K562 (cell line): ENCODE measurements around the gene TREM1. TPM values are rescaled to one million over a fixed set of nuclear protein-coding genes. Genes with fewer than 3 reads are reported as not detected.

Source experiments
- ATAC-seq: fragments of 200-7000 bp; cut with Tn5 transposase; 3 replicates; pipeline ENCODE4 v1.9.1; 2020; ENCODE audit warnings: moderate library complexity
- BruUV-seq: library from RNA; stranded (reverse); fragments of 400-500 nt; replicated peaks from 2 replicates; lab custom pipeline; 2021; lab: Mats Ljungman, UMichigan
- CTCF ChIA-PET: fragments of 300-600 bp; formaldehyde crosslinking; extraction: SDS; loops from one replicate; lab custom pipeline; 2021; ENCODE audit warnings: low intra/inter-chr PET ratio; lab: Yijun Ruan, JAX
- POLR2A ChIA-PET: fragments of 300-600, 350-650 bp; sonication (Branson Sonifier 250); formaldehyde crosslinking; extraction: SDS; loops from one replicate; lab custom pipeline; 2021; ENCODE audit warnings: antibody characterized with exemption, inconsistent platforms; lab: Yijun Ruan, JAX
- DNase-seq, 4 experiments: peaks; one replicate each; pipeline versions ENCODE4 v3.0.0 to v3.0.0-alpha.2; 2011 to 2018; ENCODE audit warnings: low spot score in 3 of 4, mixed read lengths in 3 of 4; ENCODE audit errors: extremely low read depth in 1 of 4
- FAIRE-seq: peaks from 2 replicates; lab custom pipeline; 2011; peaks lifted over from hg19 to GRCh38; lab: Jason Lieb, UNC
- H2AFZ ChIP-seq: 2 replicates; pipeline ENCODE4 v1.6.0; 2011; ENCODE audit warnings: low read depth, low read length, control low read depth, inconsistent platforms
- H3K27ac ChIP-seq: fragments of 200-600 bp; 3 replicates; pipeline ENCODE4 v1.8.0; 2011; ENCODE audit warnings: low read depth, mild to moderate bottlenecking, control low read depth, inconsistent platforms, low read length, moderate library complexity, mixed read lengths; ENCODE audit errors: extremely low read depth
- H3K27me3 ChIP-seq, 2 experiments: fragments of 300-600 bp in 1 of 2; 2 replicates in 1 of 2; 3 replicates in 1 of 2; pipeline versions ENCODE4 v1.6.0 to v1.8.0; 2011; ENCODE audit warnings: inconsistent platforms in 2 of 2, low read length in 2 of 2, mild to moderate bottlenecking in 1 of 2, mixed read lengths in 1 of 2, moderate library complexity in 1 of 2; ENCODE audit not compliant: control insufficient read depth in 2 of 2, insufficient read depth in 2 of 2
- H3K36me3 ChIP-seq: fragments of 300-600 bp; 3 replicates; pipeline ENCODE4 v1.8.0; 2011; ENCODE audit warnings: mild to moderate bottlenecking, low read length, inconsistent platforms; ENCODE audit not compliant: control insufficient read depth, insufficient read depth
- H3K4me1 ChIP-seq, 2 experiments: fragments of 200-600 bp in 1 of 2; replicated peaks in 1 of 2; 2 replicates in 1 of 2; 3 replicates in 1 of 2; pipeline versions ENCODE4 v1.5.1 to v1.8.0; 2011; ENCODE audit warnings: inconsistent platforms in 2 of 2, low read length in 2 of 2, mild to moderate bottlenecking in 1 of 2, mixed read lengths in 1 of 2, moderate library complexity in 1 of 2; ENCODE audit not compliant: control insufficient read depth in 2 of 2, insufficient read depth in 2 of 2
- H3K4me2 ChIP-seq: 2 replicates; pipeline ENCODE4 v1.6.1; 2011; ENCODE audit warnings: low read length, control low read depth, inconsistent platforms, mixed read lengths; ENCODE audit not compliant: insufficient read depth
- H3K4me3 ChIP-seq: fragments of 200-600 bp; sonication (generic), shearing (Covaris generic); 2 replicates; pipeline ENCODE4 v1.5.1; 2016; ENCODE audit warnings: control low read depth, inconsistent platforms
- H3K79me2 ChIP-seq: fragments of 200-600 bp; 3 replicates; pipeline ENCODE4 v1.8.0; 2011; ENCODE audit warnings: low read length, inconsistent platforms; ENCODE audit not compliant: control insufficient read depth, insufficient read depth
- H3K9ac ChIP-seq, 2 experiments: 2 replicates each; pipeline versions ENCODE4 v1.6.0 to v1.6.1; 2011; ENCODE audit warnings: low read depth in 2 of 2, low read length in 2 of 2, control low read depth in 1 of 2, inconsistent platforms in 1 of 2, mild to moderate bottlenecking in 1 of 2, mixed read lengths in 1 of 2; ENCODE audit not compliant: insufficient read depth in 1 of 2
- H3K9me1 ChIP-seq: one replicate; pipeline ENCODE4 v1.6.0; 2011; ENCODE audit warnings: inconsistent platforms, mild to moderate bottlenecking, low read length, moderate library complexity; ENCODE audit not compliant: control insufficient read depth, insufficient read depth
- H3K9me3 ChIP-seq: replicated peaks from 2 replicates; pipeline ENCODE4 v1.5.1; 2011; ENCODE audit warnings: low read depth, low read length, inconsistent platforms; ENCODE audit not compliant: control insufficient read depth, insufficient read depth
- H4K20me1 ChIP-seq: replicated peaks from 2 replicates; pipeline ENCODE4 v1.6.1; 2011; ENCODE audit warnings: low read length, inconsistent platforms, mixed read lengths; ENCODE audit not compliant: control insufficient read depth, insufficient read depth
- CCAR2 ChIP-seq: fragments of 200-400 bp; formaldehyde crosslinking; IDR thresholded peaks from 2 replicates; pipeline ENCODE4 v1.6.1; 2017; ENCODE audit warnings: mild to moderate bottlenecking, low read depth, low read length
- MEIS2 ChIP-seq: fragments of 450-650 bp; IDR thresholded peaks from 2 replicates; pipeline ENCODE4 v1.6.1; 2014; ENCODE audit warnings: mild to moderate bottlenecking; ENCODE audit not compliant: partially characterized antibody
- NFRKB ChIP-seq: fragments of 450-650 bp; IDR thresholded peaks from 2 replicates; pipeline ENCODE4 v1.6.1; 2016; ENCODE audit warnings: low read depth
- RAD51 ChIP-seq: fragments of 450-650 bp; IDR thresholded peaks from 2 replicates; pipeline ENCODE4 v1.7.1; 2016; ENCODE audit warnings: low read depth, mild to moderate bottlenecking, borderline replicate concordance
- RFX1 ChIP-seq: fragments of 450-650 bp; IDR thresholded peaks from 2 replicates; pipeline ENCODE4 v1.6.1; 2016; ENCODE audit warnings: mild to moderate bottlenecking, moderate library complexity
- WGBS: fragments of 100-300 bp; shearing (Covaris generic); methylation state at CpG from one replicate; pipeline ENCODE4 v1.1.6; 2016; ENCODE audit warnings: low coverage, mixed read lengths; ENCODE audit not compliant: insufficient coverage; ENCODE audit errors: missing lambda C conversion rate; 5-methylcytosine and 5-hydroxymethylcytosine counted together
- in situ Hi-C: fragments of 300-500 bp; cut with MboI; formaldehyde crosslinking; loops from 4 replicates; pipeline ENCODE4 v1.15.0; 2018; ENCODE audit warnings: inconsistent platforms, mixed read lengths
- intact Hi-C: fragments of 100-400 bp; cut with micrococcal nuclease; formaldehyde crosslinking; loops from 2 replicates; pipeline ENCODE4 v1.14.2; 2022
- polyA plus RNA-seq, 8 experiments: library from polyadenylated mRNA; depleted of rRNA in 4 of 8; stranded (reverse) in 5 of 8; unstranded in 3 of 8; fragments of >200 nt; fragmentation: Nextera tagmentation in 2 of 8; fragmentation: Illumina TruSeq in 1 of 8; extraction: Ambion mirVana in 2 of 8; extraction: Trizol in 1 of 8; gene quantifications; 2 replicates each; pipeline versions ENCODE4 v1.2.1 to v1.2.3, GENCODE V29; 2011 to 2014; ENCODE audit warnings: inconsistent platforms in 1 of 8, missing spikeins in 1 of 8
- total RNA-seq, 7 experiments: library from RNA; depleted of rRNA in 6 of 7; stranded (reverse); fragments of >200 nt in 6 of 7; fragmentation: Illumina TruSeq in 2 of 7; extraction: Trizol in 2 of 7; gene quantifications; 2 replicates each; pipeline versions ENCODE4 v1.2.1 to v1.2.3, GENCODE V29; 2011 to 2021; ENCODE audit warnings: low replicate concordance in 1 of 7
- TF ChIP-seq, protein P1 (sequence below): sonication (generic); formaldehyde crosslinking; IDR thresholded peaks from 2 replicates; pipeline ENCODE4 v1.5.0; 2020; ENCODE audit warnings: missing genetic modification reagents
- TF ChIP-seq, protein P2 (sequence below): fragments of 450-650 bp; formaldehyde crosslinking; IDR thresholded peaks from 2 replicates; pipeline ENCODE4 v1.4.0; 2020; ENCODE audit warnings: mild to moderate bottlenecking, mixed read lengths

Gene TREM1
- total and polyA plus RNA-seq, 9 of the 15 experiments (the other 6 are each of a cell fraction or from before 2014, with no cell fraction given) = not detected

DNA sequence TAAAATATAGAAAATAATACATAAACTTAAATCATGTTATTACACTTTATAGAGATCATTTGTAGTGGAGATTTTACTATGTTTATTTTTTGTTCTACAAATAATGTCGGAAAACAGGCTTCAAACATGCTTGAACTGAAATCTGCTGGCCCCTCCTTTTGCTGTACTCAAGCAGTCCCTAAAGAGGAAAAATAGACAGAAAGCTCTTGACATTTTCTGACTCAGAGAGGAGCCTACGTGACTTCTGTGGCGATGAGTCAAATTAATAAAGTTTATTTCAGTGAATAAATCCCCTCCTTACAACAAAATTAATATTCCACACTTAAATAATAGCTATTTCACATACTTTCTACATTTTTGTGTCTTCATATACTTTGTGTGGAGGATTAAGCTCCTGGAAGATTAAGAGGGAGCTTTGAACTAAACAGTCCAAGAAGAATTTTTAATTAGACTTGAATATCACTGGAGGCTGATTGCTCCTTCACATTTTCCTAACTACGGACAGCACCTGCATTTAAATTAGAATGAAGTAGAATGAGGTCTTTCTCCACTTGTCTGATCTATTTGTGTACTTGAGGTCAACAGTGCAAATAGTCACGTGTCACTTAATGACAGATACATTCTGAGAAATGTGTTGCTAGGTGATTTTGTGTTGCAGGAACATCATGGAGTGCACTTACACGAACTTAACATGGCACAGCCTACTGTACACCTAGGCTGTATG lies 1.7 kb upstream of the TREM1 start:
- POLR2A ChIA-PET = interaction anchor here (0.7 kb wide), 1 partner anchor 9 kb away, joined by 4 read pairs; no protein-coding TSS in a partner anchor

More for the DNA sequence above, 1.7 kb upstream of the TREM1 start:
- in situ Hi-C loops = no loop called here
- H3K36me3 ChIP-seq = no peaks in the 10 kb centered on the region
- FAIRE-seq (no peak), DNase-seq (no peak), ATAC-seq (no peak)
- H3K4me2 ChIP-seq = no peak overlapping the region
- no peak overlapping the region for H3K4me3 ChIP-seq
- no peaks in the 10 kb centered on the region for H3K9me1 ChIP-seq
- no peak overlapping the region for H2AFZ ChIP-seq
- no peaks in the 10 kb centered on the region for H3K79me2 ChIP-seq
- H3K9me3 ChIP-seq = no peaks in the 10 kb centered on the region
- no TSS peak for BruUV-seq
- TF ChIP-seq CCAR2 = no peak
- TF ChIP-seq, protein P1, sequence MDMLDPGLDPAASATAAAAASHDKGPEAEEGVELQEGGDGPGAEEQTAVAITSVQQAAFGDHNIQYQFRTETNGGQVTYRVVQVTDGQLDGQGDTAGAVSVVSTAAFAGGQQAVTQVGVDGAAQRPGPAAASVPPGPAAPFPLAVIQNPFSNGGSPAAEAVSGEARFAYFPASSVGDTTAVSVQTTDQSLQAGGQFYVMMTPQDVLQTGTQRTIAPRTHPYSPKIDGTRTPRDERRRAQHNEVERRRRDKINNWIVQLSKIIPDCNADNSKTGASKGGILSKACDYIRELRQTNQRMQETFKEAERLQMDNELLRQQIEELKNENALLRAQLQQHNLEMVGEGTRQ (CRISPR knock-in tag) = 0 out of 2 replicates have a peak, but pooled peaks have one; percentile 29
- peak; percentile 62 for TF ChIP-seq RAD51
- 0 out of 2 replicates have a peak, but pooled peaks have one; percentile 21 for TF ChIP-seq RFX1
- TF ChIP-seq MEIS2 = peak; percentile 45
- TF ChIP-seq, protein P2, sequence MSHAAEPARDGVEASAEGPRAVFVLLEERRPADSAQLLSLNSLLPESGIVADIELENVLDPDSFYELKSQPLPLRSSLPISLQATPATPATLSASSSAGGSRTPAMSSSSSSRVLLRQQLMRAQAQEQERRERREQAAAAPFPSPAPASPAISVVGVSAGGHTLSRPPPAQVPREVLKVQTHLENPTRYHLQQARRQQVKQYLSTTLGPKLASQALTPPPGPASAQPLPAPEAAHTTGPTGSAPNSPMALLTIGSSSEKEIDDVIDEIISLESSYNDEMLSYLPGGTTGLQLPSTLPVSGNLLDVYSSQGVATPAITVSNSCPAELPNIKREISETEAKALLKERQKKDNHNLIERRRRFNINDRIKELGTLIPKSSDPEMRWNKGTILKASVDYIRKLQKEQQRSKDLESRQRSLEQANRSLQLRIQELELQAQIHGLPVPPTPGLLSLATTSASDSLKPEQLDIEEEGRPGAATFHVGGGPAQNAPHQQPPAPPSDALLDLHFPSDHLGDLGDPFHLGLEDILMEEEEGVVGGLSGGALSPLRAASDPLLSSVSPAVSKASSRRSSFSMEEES (CRISPR knock-in tag) = peak; percentile 80
- no peak for TF ChIP-seq NFRKB
- H3K27me3 ChIP-seq = peaks cover 2 to 32% of the 10 kb centered on the region in 2 experiments; a peak in 4 of 5 replicates
- no peak overlapping the region for H3K27ac ChIP-seq
- no peaks in the 10 kb centered on the region for H4K20me1 ChIP-seq
- intact Hi-C loops = no loop called here
- CTCF ChIA-PET = interaction anchor here (1.4 kb wide), 1 partner anchor 10 kb away, joined by 3 read pairs; no protein-coding TSS in a partner anchor
- WGBS = 3% methylated on average over 6 of the region's 6 CpGs
- H3K4me1 ChIP-seq = no peaks in the 10 kb centered on the region
- H3K9ac ChIP-seq = no peak overlapping the region
